Natural killer cell (primary cell): ENCODE measurements around the gene HIVEP3. TPM values are rescaled to one million over a fixed set of nuclear protein-coding genes. Genes with fewer than 3 reads are reported as not detected.

Experiments used
- ATAC-seq, 3 donors: fragments of 150-1000 bp in 2 of 3; fragments of 200-7000 bp in 1 of 3; cut with Tn5 transposase; 1 replicate in 1 of 3; 2 replicates in 2 of 3; pipeline ENCODE4 v1.10.0; 2021; ENCODE audit warnings: mild to moderate bottlenecking in 2 of 3, moderate library complexity in 2 of 3
- DNase-seq, 2 donors: peaks; one replicate each; pipeline versions ENCODE4 v3.0.0 to v3.0.0-alpha.2; 2013 to 2021; ENCODE audit warnings: mixed read lengths in 1 of 2
- H3K27ac ChIP-seq: one replicate; pipeline ENCODE4 v1.5.1; 2013; ENCODE audit warnings: mild to moderate bottlenecking, low read length
- H3K27me3 ChIP-seq: one replicate; pipeline ENCODE4 v1.6.1; 2013; ENCODE audit warnings: low read length; ENCODE audit not compliant: control insufficient read depth, insufficient read depth
- H3K36me3 ChIP-seq: one replicate; pipeline ENCODE4 v1.6.1; 2013; ENCODE audit warnings: low read length; ENCODE audit not compliant: control insufficient read depth, insufficient read depth
- H3K4me1 ChIP-seq: one replicate; pipeline ENCODE4 v1.6.1; 2013; ENCODE audit warnings: low read length; ENCODE audit not compliant: control insufficient read depth, insufficient read depth
- H3K4me3 ChIP-seq: one replicate; pipeline ENCODE4 v1.5.1; 2013; ENCODE audit warnings: low read length
- H3K9me3 ChIP-seq: one replicate; pipeline ENCODE4 v1.6.1; 2013; ENCODE audit warnings: low read length; ENCODE audit not compliant: control insufficient read depth, insufficient read depth
- H3K27ac Mint-ChIP-seq, 2 donors: one replicate each; pipeline ENCODE4 v1.8.0; 2022; ENCODE audit warnings: mild to moderate bottlenecking in 2 of 2, mixed read lengths in 2 of 2, moderate library complexity in 1 of 2
- H3K27me3 Mint-ChIP-seq, 2 donors: one replicate each; pipeline ENCODE4 v1.8.0; 2022; ENCODE audit warnings: low read depth in 2 of 2, mixed read lengths in 2 of 2
- H3K36me3 Mint-ChIP-seq: one replicate; pipeline ENCODE4 v1.8.0; 2022; ENCODE audit warnings: mixed read lengths
- H3K4me1 Mint-ChIP-seq, 2 donors: one replicate each; pipeline ENCODE4 v1.8.0; 2022; ENCODE audit warnings: mixed read lengths in 2 of 2
- H3K4me3 Mint-ChIP-seq: one replicate; pipeline ENCODE4 v1.8.0; 2022; ENCODE audit warnings: mild to moderate bottlenecking, moderate library complexity, mixed read lengths
- H3K9me3 Mint-ChIP-seq, 2 donors: one replicate each; pipeline ENCODE4 v1.8.0; 2022; ENCODE audit warnings: mixed read lengths in 2 of 2
- WGBS: methylation state at CpG from one replicate; pipeline ENCODE4 v1.1.7; 2013; ENCODE audit warnings: missing lambda C conversion rate; ENCODE audit not compliant: insufficient coverage; 5-methylcytosine and 5-hydroxymethylcytosine counted together
- intact Hi-C: fragments of 100-400 bp; cut with micrococcal nuclease; formaldehyde crosslinking; loops from one replicate; pipeline ENCODE4 v1.14.2; 2022
- total RNA-seq, 4 donors: library from RNA; stranded (reverse); fragments of 120-200 nt in 1 of 4; gene quantifications; one replicate each; pipeline versions ENCODE4 v1.2.3 to v1.2.4, GENCODE V29; 2013 to 2022
- TF ChIP-seq, protein P1 (sequence below): fragments of 200-600 bp; IDR thresholded peaks from one replicate; pipeline ENCODE4 v1.8.0; 2022; ENCODE audit warnings: antibody characterized with exemption

Gene HIVEP3
- total RNA-seq, 3 donors from 2014 or later (not counting 1 experiment from before 2014, with no cell fraction given) = 26.2 to 35.2 (median 29.8) TPM

- 77% methylated on average over 11 of the region's 11 CpGs for WGBS
- ATAC-seq (peak; percentile 33 to 56 (median 48)), DNase-seq (no peak)
- Histone ChIP-seq H3K27ac (no peak overlapping the region), H3K4me3 (no peak overlapping the region), H3K4me1 (peaks cover 72% of the 10 kb centered on the region), H3K36me3 (no peaks in the 10 kb centered on the region), H3K9me3 (no peaks in the 10 kb centered on the region), H3K27me3 (no peaks in the 10 kb centered on the region)
- Mint-ChIP-seq H3K27ac (peak overlapping the region; percentile 69 to 81), H3K9me3 (no peaks in the 10 kb centered on the region), H3K4me3 (peak overlapping the region; percentile 61), H3K27me3 (no peaks in the 10 kb centered on the region), H3K4me1 (peaks cover 93% of the 10 kb centered on the region in 2 donors), H3K36me3 (no peaks in the 10 kb centered on the region)
- intact Hi-C loops = loop anchor here (5.0 kb wide), 3 partner anchors 46 to 216 kb away; no protein-coding TSS in a partner anchor
- TF ChIP-seq, protein P1, sequence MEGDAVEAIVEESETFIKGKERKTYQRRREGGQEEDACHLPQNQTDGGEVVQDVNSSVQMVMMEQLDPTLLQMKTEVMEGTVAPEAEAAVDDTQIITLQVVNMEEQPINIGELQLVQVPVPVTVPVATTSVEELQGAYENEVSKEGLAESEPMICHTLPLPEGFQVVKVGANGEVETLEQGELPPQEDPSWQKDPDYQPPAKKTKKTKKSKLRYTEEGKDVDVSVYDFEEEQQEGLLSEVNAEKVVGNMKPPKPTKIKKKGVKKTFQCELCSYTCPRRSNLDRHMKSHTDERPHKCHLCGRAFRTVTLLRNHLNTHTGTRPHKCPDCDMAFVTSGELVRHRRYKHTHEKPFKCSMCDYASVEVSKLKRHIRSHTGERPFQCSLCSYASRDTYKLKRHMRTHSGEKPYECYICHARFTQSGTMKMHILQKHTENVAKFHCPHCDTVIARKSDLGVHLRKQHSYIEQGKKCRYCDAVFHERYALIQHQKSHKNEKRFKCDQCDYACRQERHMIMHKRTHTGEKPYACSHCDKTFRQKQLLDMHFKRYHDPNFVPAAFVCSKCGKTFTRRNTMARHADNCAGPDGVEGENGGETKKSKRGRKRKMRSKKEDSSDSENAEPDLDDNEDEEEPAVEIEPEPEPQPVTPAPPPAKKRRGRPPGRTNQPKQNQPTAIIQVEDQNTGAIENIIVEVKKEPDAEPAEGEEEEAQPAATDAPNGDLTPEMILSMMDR = no peak
These were observed 237.2 kb downstream of the HIVEP3 start for GRCh38 chr1:41681331-41682098.

- intact Hi-C loops = loop anchor here (5.0 kb wide), 3 partner anchors 47 to 217 kb away; no protein-coding TSS in a partner anchor
- Mint-ChIP-seq H3K27me3 (no peaks in the 10 kb centered on the region), H3K4me3 (peak overlapping the region; percentile 9)
These were observed 238.7 kb downstream of the HIVEP3 start for GRCh38 chr1:41679994-41680393.

DNA sequence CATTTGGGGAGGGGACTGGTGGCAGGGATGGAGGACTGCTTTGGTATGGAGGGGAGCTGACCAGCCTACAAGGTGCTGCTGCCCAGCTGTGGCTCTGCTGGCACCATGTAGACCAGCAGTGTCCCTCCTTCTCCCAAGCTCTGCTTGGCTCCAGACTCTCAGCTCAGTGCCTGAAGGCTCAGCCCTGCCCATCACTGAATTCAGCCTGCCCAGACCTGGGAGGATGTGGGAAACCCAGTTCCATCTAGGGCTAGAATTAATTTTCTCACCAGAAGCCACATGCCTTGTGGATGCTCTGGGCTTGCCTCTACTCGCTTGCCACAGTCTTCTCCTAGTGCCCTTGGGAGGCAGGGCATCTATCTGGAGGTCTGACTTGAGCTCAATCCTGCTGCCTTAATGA lies 239.2 kb downstream of the HIVEP3 start:
- H3K9me3 ChIP-seq = no peaks in the 10 kb centered on the region
- no peaks in the 10 kb centered on the region for H3K36me3 Mint-ChIP-seq
- peak overlapping the region; percentile 38 to 83 for H3K27ac Mint-ChIP-seq
- no peak for DNase-seq
- intact Hi-C loops = no loop called here
- TF ChIP-seq, protein P1 = no peak
- WGBS = 22% methylated on average over 1 of the region's 1 CpG
- no peaks in the 10 kb centered on the region for H3K27me3 ChIP-seq
- peaks cover 68% of the 10 kb centered on the region for H3K4me1 ChIP-seq
- no peaks in the 10 kb centered on the region for H3K36me3 ChIP-seq
- peaks cover 84 to 90% of the 10 kb centered on the region in 2 donors for H3K4me1 Mint-ChIP-seq
- H3K4me3 ChIP-seq = no peak overlapping the region
- no peaks in the 10 kb centered on the region for H3K9me3 Mint-ChIP-seq
- peak overlapping the region; percentile 56 for H3K4me3 Mint-ChIP-seq
- ATAC-seq = peak in 1 of 3 donors; percentile 38
- no peaks in the 10 kb centered on the region for H3K27me3 Mint-ChIP-seq
- no peak overlapping the region for H3K27ac ChIP-seq

More at GRCh38 chr1:41679994-41680393, 238.7 kb downstream of the HIVEP3 start:
- 90% methylated on average over 1 of the region's 1 CpG for WGBS
- Histone ChIP-seq H3K9me3 (no peaks in the 10 kb centered on the region), H3K4me1 (peaks cover 68% of the 10 kb centered on the region), H3K4me3 (no peak overlapping the region), H3K27me3 (no peaks in the 10 kb centered on the region), H3K36me3 (no peaks in the 10 kb centered on the region), H3K27ac (no peak overlapping the region)
- peak overlapping the region in 1 of 2 donors; percentile 38 for H3K27ac Mint-ChIP-seq
- H3K4me1 Mint-ChIP-seq = peaks cover 84 to 90% of the 10 kb centered on the region in 2 donors
- ATAC-seq (no peak), DNase-seq (no peak)
- no peaks in the 10 kb centered on the region for H3K9me3 Mint-ChIP-seq
- no peaks in the 10 kb centered on the region for H3K36me3 Mint-ChIP-seq
- TF ChIP-seq, protein P1 = no peak
